GM21526 (cell line): ENCODE results near the gene DPAGT1.
"Not testable (repeated sequence)": the region's sequence is repeated elsewhere in the genome, so short reads cannot be mapped to it uniquely, and the experiment has no call there.

ENCODE experiments used
- ATAC-seq: cut with Tn5 transposase; IDR thresholded peaks from one replicate; pipeline ENCODE4 v1.9.1; 2021; ENCODE audit warnings: moderate library complexity; ENCODE audit not compliant: unreplicated experiment, low FRiP score

The DPAGT1 gene

DNA sequence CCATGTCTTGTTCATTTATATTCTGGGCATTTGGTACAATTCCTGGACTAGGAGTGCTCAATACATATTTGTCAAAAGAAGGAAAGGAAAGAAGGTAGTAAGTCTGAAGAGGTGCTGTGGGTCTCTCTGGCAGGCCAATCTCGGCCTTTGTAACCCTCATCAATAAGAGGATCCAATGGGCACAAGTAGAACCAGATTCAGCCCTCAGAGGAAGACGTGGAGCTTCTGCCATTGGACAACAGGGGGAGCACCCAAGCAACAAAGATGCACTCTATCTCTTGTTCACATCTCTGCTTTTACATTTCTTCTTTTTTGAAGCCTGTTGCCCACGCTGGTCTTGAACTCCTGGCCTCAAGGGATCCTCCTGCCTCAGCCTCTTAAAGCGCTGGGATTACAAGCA is 36.3 kb downstream of the DPAGT1 start:
- no peak for ATAC-seq

DNA sequence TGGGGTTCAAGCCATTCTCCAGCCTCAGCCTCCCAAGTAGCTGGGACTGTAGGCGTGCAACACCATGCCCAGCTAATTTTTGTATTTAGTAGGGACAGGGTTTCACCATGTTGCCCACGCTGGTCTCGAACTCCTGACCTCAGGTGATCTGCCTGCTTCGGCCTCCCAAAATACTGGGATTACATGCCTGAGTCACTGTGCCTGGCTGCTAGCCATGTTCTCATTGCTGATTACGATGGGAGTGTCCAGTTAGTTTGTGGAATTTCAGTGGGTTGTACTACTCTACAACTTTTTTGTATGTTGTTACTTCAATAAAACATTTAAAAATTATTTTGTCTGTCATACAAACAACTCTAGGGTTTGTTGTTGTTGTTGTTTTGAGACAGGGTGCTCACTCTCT is 38.9 kb downstream of the DPAGT1 start:
- no peak for ATAC-seq

DNA sequence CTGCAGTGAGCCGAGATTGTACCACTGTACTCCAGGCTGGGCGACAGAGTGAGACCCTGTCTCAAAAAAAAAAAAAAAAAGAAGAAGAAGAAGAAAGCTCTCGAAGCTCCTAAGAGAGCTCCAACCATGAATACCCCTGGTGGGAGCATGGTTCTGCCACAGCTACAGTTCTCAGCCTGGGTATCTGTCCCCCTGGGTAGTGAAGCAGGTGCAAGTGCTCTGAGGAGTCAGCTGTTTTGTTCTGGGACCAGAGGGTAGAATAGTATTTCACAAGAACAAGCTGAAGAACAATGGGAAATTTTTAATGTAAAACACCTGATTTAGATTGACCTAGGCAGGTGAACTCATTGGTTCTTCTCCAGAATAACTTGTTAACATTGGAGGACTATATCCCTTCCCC is 40.4 kb downstream of the DPAGT1 start:
- no peak for ATAC-seq

DNA sequence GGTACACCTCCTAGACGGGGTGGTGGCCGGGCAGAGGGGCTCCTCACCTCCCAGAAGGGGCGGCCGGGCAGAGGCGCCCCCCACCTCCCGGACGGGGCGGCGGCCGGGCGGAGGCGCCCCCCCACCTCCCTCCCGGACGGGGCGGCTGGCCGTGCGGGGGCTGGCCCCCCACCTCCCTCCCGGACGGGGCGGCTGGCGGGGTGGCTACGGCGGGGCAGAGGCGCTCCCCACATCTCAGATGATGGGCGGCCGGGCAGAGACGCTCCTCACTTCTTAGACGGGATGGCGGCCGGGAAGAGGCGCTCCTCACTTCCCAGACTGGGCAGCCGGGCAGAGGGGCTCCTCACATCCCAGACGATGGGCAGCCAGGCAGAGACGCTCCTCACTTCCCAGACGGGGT is 42.5 kb downstream of the DPAGT1 start:
- ATAC-seq = not testable (repeated sequence)

DNA sequence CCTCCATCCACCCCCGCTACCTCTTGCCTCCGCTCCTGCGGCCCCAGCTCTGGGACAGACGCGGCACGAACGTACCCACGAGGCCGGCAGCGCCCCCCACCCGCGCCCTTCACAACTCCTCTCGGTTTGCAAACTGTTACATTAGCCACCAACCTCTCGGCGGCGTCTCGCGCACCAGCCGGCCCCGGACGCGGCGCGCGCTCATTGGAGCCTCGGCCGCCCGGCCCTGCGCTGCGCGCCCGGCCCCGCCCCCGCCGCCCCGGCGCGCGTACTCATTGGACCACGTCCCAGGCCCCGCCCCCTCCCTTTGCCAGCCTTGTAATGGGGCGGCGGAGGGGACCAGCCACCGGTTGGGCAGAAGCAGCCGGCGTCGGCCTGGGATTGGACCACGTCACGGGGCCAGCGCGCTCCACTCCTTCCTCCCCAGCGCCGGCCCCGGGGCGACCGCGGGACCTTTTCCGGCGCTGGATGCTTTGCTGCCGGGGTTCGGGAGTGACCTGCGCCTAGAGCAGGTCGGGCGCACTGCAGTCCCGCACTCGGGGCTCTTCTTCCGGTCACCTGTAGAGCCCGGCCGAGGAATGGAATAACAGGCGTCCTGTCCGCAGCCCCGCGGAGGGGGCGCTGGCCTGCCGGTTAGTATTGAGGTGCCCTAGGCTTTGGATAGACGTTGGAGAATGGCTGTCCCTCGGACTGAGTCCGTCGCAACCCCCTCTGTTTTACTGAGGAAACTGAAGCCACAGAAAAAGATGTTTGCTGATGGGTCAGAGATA is 44.5 kb downstream of the DPAGT1 start, which contains the start of gene HYOU1:
HYOU1 (minus strand) TSS at position 206 of the 770 bp plus-strand sequence. CDS start 1,045 bp downstream, outside the sequence.
- ATAC-seq = peak; percentile 84

DNA sequence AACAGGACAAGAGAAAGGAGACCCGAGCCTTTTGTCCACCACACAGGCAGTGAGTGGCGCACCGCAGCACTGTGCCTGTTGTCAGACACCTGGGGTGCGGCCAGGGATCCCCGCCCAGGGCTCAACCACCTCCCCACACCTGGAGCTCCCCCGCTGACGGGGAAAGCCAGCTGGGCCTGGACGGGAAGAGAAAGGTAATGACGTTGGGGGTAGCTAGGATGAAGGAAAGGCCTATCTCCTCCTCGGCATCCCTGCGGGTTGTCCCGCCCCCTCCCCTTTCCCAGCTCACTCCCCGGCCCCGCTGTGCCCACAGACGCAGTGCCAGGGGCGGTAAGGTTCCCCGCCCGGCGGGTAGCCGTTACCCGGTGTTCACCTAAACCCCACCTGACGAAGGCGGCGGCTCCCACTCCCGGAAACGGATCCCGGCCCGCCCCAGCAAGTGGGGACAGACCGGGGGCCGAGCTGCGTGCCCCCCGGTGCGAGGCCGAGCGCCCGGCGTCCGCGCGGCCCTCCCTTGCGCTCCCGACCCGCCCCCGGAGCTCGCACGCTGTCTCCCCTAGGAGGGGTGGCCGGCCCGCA is 45.1 kb downstream of the DPAGT1 start:
- peak; percentile 7 for ATAC-seq

DNA sequence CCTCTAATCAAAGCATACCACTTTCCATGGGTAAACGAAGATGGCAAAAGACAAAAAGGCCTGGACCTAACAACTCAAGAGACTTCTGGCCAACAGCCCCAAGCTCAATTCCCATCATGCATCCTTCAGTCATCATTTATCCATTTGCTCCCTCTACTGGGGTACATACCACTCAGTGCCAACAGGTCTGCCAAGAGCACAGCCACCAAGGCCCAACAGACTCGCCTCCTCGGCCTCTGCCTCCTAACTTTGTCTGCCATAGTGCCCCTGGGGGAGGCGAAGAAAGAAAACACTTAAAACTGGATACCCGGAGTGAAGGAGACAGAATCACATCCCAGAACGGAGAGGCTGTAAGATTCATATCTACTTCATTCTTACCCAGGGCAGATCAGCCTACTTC is 45.8 kb downstream of the DPAGT1 start:
- no peak for ATAC-seq

DNA sequence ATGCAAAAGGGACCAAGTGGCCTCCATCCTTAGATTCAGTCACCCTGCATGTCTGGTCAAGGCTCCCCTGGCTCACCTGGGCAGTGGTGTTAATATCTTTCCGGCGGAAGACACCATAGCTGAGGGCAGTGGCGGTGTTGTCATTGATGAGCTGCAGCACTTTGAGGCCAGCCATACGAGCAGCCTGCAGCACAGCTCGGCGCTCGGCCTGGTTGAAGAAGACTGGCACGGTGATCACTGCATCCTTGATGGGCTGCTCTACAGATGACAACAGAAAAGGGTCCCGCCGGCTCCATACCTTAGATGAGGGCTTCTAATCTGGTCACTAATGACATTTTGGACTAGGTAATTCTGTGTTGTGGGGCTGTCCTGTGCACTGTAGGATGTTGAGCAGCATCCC is 47.2 kb downstream of the DPAGT1 start:
- ATAC-seq = no peak

DNA sequence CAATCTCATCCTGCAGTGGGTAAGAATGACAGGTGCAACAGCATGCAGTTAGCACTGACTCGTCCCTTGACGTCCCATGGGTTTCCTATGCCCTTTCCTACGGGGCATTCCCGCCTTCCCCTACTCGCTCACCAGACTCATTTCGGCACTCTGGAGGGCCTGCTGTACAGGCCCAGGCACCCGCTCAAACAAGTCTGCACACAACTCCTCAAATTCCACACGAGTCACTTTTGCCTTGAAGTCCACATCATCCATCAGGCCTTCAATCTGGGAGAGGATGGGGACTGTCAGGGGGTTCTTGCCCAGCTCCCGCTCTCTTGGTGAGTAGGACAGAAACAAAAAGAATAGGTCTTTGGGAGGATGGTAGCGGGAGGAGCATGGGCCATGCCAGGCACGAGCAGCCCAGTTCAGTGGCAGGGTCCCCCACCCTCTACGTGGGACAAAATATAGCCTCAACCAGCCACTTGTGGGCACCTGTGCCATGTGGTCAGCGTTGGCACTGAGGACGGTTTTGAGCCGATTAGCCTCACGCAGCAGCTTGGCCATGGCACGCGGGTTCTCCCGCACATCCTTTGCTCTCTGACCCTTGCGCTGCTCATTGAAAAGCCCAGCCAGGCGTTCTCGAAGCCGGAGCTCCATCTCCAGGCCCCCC is 49.4 kb downstream of the DPAGT1 start:
- ATAC-seq = no peak

DNA sequence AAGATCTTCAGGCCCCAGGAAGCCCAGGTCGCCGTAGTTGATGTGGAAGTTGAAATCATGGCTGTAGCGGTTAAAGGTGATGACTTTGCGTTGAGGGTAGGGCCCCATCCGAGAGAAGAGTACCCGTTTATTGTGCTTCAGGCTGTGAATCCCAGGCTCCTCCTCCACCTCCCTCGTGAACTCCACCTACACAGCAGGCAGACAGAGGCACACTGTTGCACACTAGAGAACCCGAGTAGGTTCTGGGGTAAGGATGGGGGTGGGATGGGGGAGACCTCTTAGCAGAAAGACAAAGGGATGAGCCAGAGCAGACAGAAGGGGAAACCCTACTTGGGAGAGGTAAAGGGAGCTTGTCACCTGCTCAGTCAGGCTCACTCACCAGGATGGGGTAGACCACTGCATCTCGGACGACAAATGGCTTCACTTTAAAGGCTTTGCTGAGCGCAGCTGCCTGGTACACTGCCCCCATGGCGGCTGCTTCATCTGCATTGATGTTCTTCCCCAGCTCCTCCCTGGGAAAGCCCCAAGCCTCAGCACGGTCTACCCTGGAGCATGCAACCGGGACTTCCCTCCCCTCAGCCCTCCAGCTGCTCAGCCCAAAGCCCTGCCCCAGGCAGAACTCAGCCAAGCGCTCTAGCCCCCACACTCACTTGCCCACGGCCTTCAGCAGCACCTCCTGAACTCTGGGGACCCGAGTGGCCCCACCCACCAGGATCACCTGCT is 50.1 kb downstream of the DPAGT1 start:
- ATAC-seq = no peak

DNA sequence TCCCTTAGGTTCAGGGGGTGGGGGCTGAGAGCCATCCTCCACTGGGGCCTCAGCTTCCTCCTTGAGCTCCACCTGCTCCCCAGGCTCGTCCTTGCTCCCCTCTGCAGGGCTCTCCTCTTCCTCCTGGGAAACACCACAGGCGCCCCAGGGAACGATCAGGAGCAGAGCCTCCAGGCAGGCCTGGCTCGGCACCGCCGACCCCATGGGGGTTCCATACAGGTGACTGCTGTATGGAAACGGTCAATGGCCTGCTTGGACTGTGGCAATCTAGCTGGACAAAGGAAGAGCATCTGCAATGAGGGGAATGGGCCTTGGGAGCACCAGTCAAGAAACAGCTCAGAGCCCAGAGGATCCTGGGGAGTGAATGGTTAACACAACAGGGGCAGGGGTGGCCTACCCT is 52.6 kb downstream of the DPAGT1 start:
- no peak for ATAC-seq

DNA sequence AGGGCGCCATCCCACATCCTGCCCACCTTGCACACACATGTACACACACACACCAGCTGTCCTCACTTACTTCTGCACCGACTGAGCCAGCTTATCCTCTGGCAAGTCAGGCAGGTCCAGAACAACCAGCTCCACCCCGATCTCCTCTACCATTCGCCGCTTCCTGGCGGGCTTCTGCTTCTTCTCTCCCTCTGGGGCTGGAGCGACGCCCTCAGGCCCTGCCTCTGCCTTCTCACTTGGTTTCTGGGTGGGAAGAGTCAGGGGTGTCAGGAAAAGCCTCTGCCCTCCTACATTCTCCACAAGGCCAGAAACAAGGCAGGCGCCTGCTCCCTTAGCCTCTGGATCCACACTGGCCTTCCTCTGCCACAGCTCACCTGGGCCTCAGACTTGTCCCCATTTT is 53.0 kb downstream of the DPAGT1 start:
- ATAC-seq = no peak

DNA sequence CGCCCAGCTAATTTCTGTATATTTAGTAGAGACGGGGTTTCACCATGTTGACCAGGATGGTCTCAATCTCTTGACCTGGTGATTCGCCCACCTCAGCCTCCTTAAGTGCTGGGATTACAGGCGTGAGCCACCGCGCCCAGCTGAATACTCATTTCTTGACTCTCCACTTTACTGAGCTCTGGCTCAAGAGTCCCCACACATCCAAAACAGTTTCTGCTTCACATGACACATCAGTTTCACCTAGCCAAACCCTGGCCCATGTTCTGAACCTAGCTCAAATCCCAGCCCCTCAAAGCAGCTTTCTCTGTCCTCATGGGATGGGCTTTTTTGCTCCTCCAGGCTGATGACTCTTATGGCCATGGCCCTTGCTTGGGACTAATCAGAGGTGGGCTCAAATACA is 54.4 kb downstream of the DPAGT1 start:
- no peak for ATAC-seq
